ENCODE data around the gene EHD4. TPM values are rescaled to one million over a fixed set of nuclear protein-coding genes. Genes with fewer than 3 reads are reported as not detected.
A peak's percentile ranks its signal among the peaks of the same experiment; 100 is the strongest.

The EHD4 gene
- polyA plus RNA-seq, 3 donors = 12.8 to 16.0 (median 14.2) TPM

DNA sequence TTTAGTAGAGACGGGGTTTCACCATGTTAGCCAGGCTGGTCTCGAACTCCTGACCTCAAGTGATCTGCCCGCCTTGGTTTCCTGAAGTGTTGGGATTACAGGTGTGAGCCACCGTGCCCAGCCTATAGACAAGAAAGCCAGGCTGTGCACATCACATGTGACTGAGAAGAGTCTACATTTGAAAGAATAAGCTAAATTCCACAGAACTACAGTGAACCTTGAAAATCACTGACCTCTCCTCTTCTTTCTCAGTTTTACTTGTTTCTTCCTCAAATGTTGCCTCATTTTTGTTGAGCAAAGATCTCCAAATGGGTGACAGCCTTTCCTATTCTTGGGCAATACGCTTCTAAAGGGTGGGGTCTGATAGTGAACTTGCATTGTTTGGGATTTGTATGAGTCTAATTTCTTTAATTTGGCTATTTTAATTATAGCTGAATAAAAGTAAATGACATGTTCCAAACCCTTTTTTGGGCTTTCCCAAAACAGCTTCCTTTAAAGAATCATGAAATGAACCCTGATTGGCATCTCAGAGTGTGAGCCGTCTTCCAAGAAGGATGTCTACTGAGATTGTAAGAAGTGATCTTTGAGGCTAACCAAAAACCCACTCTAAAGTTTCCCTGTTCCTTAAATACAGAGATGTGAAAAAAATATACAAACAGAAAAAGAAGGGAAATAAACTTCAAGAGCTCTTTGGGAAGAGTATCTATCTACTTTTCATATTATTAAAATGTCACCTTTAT, 56.9 kb downstream of the EHD4 start:
- H4K20me1 ChIP-seq (ENCODE audit: insufficient read depth, low read length) = no peaks in the 10 kb centered on the region
- H3K27ac ChIP-seq (ENCODE audit: low read depth in 1 of 2, low read length in 2 of 2) = peak overlapping the region; percentile 85 to 87
- DNase-seq = peak in 2 of 3 donors; percentile 70 to 77
- Mint-ChIP-seq H3K36me3 (peaks cover 56 to 61% of the 10 kb centered on the region in 2 donors), H3K27me3 (ENCODE audit: low read depth in 3 of 3) (no peaks in the 10 kb centered on the region), H3K9me3 (no peaks in the 10 kb centered on the region), H3K27ac (peak overlapping the region; percentile 95 to 98 (median 97)), H3K4me3 (peak overlapping the region in 1 of 2 donors; percentile 73), H3K4me1 (peaks cover 65% of the 10 kb centered on the region)
- peak overlapping the region in 1 of 3 experiments; percentile 56 for H3K4me3 ChIP-seq (replicated peaks in 1 of 3; ENCODE audit: low read depth in 2 of 3, low read length in 3 of 3)
- H3K79me2 ChIP-seq (ENCODE audit: insufficient read depth, low read length) = peaks cover 29% of the 10 kb centered on the region
- TF ChIP-seq, protein P1, sequence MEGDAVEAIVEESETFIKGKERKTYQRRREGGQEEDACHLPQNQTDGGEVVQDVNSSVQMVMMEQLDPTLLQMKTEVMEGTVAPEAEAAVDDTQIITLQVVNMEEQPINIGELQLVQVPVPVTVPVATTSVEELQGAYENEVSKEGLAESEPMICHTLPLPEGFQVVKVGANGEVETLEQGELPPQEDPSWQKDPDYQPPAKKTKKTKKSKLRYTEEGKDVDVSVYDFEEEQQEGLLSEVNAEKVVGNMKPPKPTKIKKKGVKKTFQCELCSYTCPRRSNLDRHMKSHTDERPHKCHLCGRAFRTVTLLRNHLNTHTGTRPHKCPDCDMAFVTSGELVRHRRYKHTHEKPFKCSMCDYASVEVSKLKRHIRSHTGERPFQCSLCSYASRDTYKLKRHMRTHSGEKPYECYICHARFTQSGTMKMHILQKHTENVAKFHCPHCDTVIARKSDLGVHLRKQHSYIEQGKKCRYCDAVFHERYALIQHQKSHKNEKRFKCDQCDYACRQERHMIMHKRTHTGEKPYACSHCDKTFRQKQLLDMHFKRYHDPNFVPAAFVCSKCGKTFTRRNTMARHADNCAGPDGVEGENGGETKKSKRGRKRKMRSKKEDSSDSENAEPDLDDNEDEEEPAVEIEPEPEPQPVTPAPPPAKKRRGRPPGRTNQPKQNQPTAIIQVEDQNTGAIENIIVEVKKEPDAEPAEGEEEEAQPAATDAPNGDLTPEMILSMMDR (IDR thresholded peaks at IDR 0.05) = no peak
- no CpG with 5 or more reads among the region's 6 CpGs for WGBS (ENCODE audit: insufficient coverage)
- H2AFZ ChIP-seq (ENCODE audit: insufficient read depth, low read depth, low read length, poor library complexity, severe bottlenecking) = no peak overlapping the region
- H3K9me3 ChIP-seq (replicated peaks in 1 of 2; ENCODE audit: control insufficient read depth in 1 of 2, insufficient read depth in 1 of 2, low read length in 2 of 2) = no peaks in the 10 kb centered on the region
- H3K9ac ChIP-seq (ENCODE audit: insufficient read depth, low read length, poor library complexity, severe bottlenecking) = no peak overlapping the region
- H3K4me1 ChIP-seq (ENCODE audit: control insufficient read depth in 1 of 2, insufficient read depth in 2 of 2, low read length in 2 of 2) = peaks cover 63 to 65% of the 10 kb centered on the region in 2 donors
- H3K27me3 ChIP-seq (ENCODE audit: control insufficient read depth in 2 of 2, insufficient read depth in 2 of 2, low read length in 2 of 2) = no peaks in the 10 kb centered on the region
- intact Hi-C loops (cut with micrococcal nuclease) = loop anchor here in 1 of 2 donors (2.0 kb wide), 1 partner anchor 13 kb away; no protein-coding TSS in a partner anchor
- H3K4me2 ChIP-seq (replicated peaks; ENCODE audit: extremely low read depth, low read length, poor library complexity, severe bottlenecking) = peak overlapping the region; percentile 58
- peaks cover 22 to 41% of the 10 kb centered on the region in 2 donors for H3K36me3 ChIP-seq (replicated peaks in 1 of 2; ENCODE audit: control insufficient read depth in 1 of 2, insufficient read depth in 2 of 2, low read length in 2 of 2)

DNA sequence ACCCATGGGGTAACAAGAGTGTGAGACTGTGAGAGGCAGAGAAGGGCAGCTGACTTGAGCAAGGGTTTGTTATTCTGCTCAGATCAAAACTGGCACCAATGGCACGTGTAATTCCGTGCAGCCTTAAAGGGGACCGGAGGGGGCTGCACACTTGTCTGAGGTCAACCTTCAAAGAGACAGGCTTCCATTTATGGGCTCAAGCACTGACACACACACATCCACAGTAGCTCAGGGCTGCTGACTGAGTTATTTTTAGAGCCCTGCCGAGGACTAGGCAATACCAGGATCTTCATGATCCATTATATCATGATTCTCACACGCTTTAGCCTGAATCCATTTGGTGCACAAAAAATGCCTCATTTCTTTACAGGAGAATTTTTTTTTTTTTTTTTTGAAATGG, 57.9 kb downstream of the EHD4 start:
- Histone ChIP-seq H3K4me1 (ENCODE audit: control insufficient read depth in 1 of 2, insufficient read depth in 2 of 2, low read length in 2 of 2) (peaks cover 63 to 65% of the 10 kb centered on the region in 2 donors), H4K20me1 (ENCODE audit: insufficient read depth, low read length) (no peaks in the 10 kb centered on the region), H3K27ac (ENCODE audit: low read depth in 1 of 2, low read length in 2 of 2) (peak overlapping the region; percentile 85 to 87), H3K4me2 (replicated peaks; ENCODE audit: extremely low read depth, low read length, poor library complexity, severe bottlenecking) (no peak overlapping the region), H3K79me2 (ENCODE audit: insufficient read depth, low read length) (peaks cover 23% of the 10 kb centered on the region), H3K9me3 (replicated peaks in 1 of 2; ENCODE audit: control insufficient read depth in 1 of 2, insufficient read depth in 1 of 2, low read length in 2 of 2) (no peaks in the 10 kb centered on the region), H3K36me3 (replicated peaks in 1 of 2; ENCODE audit: control insufficient read depth in 1 of 2, insufficient read depth in 2 of 2, low read length in 2 of 2) (peaks cover 28 to 41% of the 10 kb centered on the region in 2 donors), H3K9ac (ENCODE audit: insufficient read depth, low read length, poor library complexity, severe bottlenecking) (no peak overlapping the region), H3K27me3 (ENCODE audit: control insufficient read depth in 2 of 2, insufficient read depth in 2 of 2, low read length in 2 of 2) (no peaks in the 10 kb centered on the region), H3K4me3 (replicated peaks in 1 of 3; ENCODE audit: low read depth in 2 of 3, low read length in 3 of 3) (no peak overlapping the region), H2AFZ (ENCODE audit: insufficient read depth, low read depth, low read length, poor library complexity, severe bottlenecking) (no peak overlapping the region)
- intact Hi-C loops (cut with micrococcal nuclease) = loop anchor here in 1 of 2 donors (2.0 kb wide), 1 partner anchor 14 kb away; no protein-coding TSS in a partner anchor
- no peak for DNase-seq
- Mint-ChIP-seq H3K27ac (peak overlapping the region; percentile 95 to 98 (median 97)), H3K4me1 (peaks cover 65% of the 10 kb centered on the region), H3K27me3 (ENCODE audit: low read depth in 3 of 3) (no peaks in the 10 kb centered on the region), H3K9me3 (no peaks in the 10 kb centered on the region), H3K36me3 (peaks cover 56 to 57% of the 10 kb centered on the region in 2 donors), H3K4me3 (no peak overlapping the region)
- TF ChIP-seq, protein P1 (IDR thresholded peaks at IDR 0.05) = no peak
- 79% methylated on average over 4 of the region's 5 CpGs for WGBS (ENCODE audit: insufficient coverage)

All from CD14-positive monocyte (primary cell).